Adrenal gland (tissue), 12 donors: ENCODE data around the gene PNPLA1. TPM values are rescaled to one million over a fixed set of nuclear protein-coding genes. Genes with fewer than 3 reads are reported as not detected.

Source experiments
- DNase-seq, 7 donors: peaks; one replicate each; pipeline ENCODE4 v3.0.0-alpha.2; 2019 to 2020
- H3K27ac ChIP-seq, 5 donors: fragments of 200-600 bp; sonication (generic) in 4 of 5; 1 replicate in 3 of 5; 2 replicates in 2 of 5; pipeline versions ENCODE4 v1.5.1 to v1.8.0; 2016 to 2020; ENCODE audit warnings: mild to moderate bottlenecking in 1 of 5
- H3K27me3 ChIP-seq: fragments of 200-600 bp; 2 replicates; pipeline ENCODE4 v1.8.0; 2021
- H3K36me3 ChIP-seq, 2 donors: fragments of 200-600 bp; replicated peaks in 1 of 2; 1 replicate in 1 of 2; 2 replicates in 1 of 2; pipeline versions ENCODE4 v1.5.1 to v1.8.0; 2018 to 2022
- H3K4me1 ChIP-seq, 2 donors: fragments of 200-600 bp; replicated peaks in 1 of 2; 1 replicate in 1 of 2; 2 replicates in 1 of 2; pipeline versions ENCODE4 v1.5.1 to v1.8.0; 2018 to 2021
- H3K4me3 ChIP-seq, 4 donors: fragments of 200-600 bp; sonication (generic) in 3 of 4; one replicate each; pipeline ENCODE4 v1.5.1; 2016 to 2018
- H3K9me3 ChIP-seq, 3 donors: fragments of 200-600 bp; sonication (generic) in 1 of 3; replicated peaks in 1 of 3; 1 replicate in 2 of 3; 2 replicates in 1 of 3; pipeline versions ENCODE4 v1.5.1 to v1.8.0; 2016 to 2021
- POLR2A ChIP-seq, 2 donors: fragments of 450-650 bp; IDR thresholded peaks; one replicate each; pipeline ENCODE4 v1.6.1; 2017; ENCODE audit warnings: antibody characterized with exemption in 2 of 2, mild to moderate bottlenecking in 2 of 2, moderate library complexity in 1 of 2
- WGBS, 4 donors: extraction: QIAGEN DNeasy Blood & Tissue Kit in 2 of 4; methylation state at CpG; one replicate each; pipeline versions ENCODE4 v1.1.5 to v1.1.7; 2013 to 2017; 5-methylcytosine and 5-hydroxymethylcytosine counted together
- intact Hi-C, 2 donors: fragments of 100-400 bp; cut with DNase I; formaldehyde crosslinking; loops; one replicate each; pipeline versions ENCODE4 v1.14.1 to v1.15.0; 2022 to 2023
- polyA plus RNA-seq, 3 donors: library from polyadenylated mRNA; stranded (reverse); fragments of 200-250 nt in 2 of 3; fragments of 350-450 nt in 1 of 3; fragmentation: Illumina TruSeq in 1 of 3; extraction: RNeasy Lipid Tissue Mini Kit (QIAGEN cat#74804) in 1 of 3; gene quantifications; one replicate each; pipeline ENCODE4 v1.2.3, GENCODE V29; 2013 to 2014
- total RNA-seq, 9 donors: library from RNA; depleted of rRNA in 4 of 9; stranded (reverse); fragments of >200 nt in 4 of 9; fragments of 120-200 nt in 1 of 9; fragmentation: NEBNext Ultra II Directional in 1 of 9; extraction: Animal tissue kit (Norgen Biotek cat#: 25700) in 1 of 9; gene quantifications; one replicate each; pipeline versions ENCODE4 v1.1.0 to v1.2.4, GENCODE V29; 2013 to 2023
- TF ChIP-seq, protein P1 (sequence below), 6 experiments: fragments of 450-650 bp in 4 of 6; fragments of 200-600 bp in 2 of 6; sonication (generic) in 1 of 6; IDR thresholded peaks; 1 replicate in 5 of 6; 2 replicates in 1 of 6; pipeline versions ENCODE4 v1.5.1 to v1.8.0; 2016 to 2021; ENCODE audit warnings: antibody characterized with exemption in 6 of 6, mild to moderate bottlenecking in 2 of 6, moderate library complexity in 1 of 6
- donor health status: healthy with polysubstance abuse.
- donor health status: Bipolar disorder and iron deficiency.
- donor health status: DM: yes; HTN: yes; CAD: no.
- donor health status: DM: no; HTN: no; CAD: no.
- donor health status: DM: no; HTN: no; CAD: no.
- donor health status: DM: yes; HTN: yes; CAD: no.

PNPLA1 gene
- total and polyA plus RNA-seq, 12 donors = 0.11 to 1.6 (median 0.29) TPM; not detected in 6

DNA sequence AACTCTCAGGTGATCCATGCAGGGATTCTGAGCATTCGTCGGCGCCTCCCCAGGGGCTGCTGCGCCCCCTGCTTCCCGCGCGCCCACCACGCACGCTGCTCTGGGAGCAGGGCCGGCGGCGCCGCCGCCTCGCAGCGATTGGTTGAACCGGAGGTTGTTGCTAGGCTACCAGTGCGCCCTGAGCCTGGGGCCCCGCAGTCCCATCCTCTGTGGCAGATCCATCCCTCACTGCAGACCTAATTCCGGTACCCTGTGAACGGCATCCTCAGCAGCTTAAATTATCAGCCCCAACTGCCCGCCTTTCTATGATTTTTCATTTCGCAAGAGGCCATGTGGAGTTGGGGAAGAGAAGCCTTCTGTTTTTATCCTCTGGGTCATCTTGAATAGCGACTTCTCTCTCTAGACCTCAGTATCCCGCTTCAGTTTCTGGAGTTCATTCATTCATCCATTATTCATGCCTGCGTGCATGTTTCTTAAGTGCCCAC lies 15.4 kb downstream of the PNPLA1 start:
- Histone ChIP-seq H3K36me3 (no peaks in the 10 kb centered on the region), H3K4me3 (no peak overlapping the region), H3K27me3 (no peaks in the 10 kb centered on the region), H3K9me3 (no peaks in the 10 kb centered on the region), H3K27ac (no peak overlapping the region), H3K4me1 (peaks cover under 1 to 6% of the 10 kb centered on the region in 2 donors)
- intact Hi-C loops = no loop called here
- no peak for TF ChIP-seq POLR2A (IDR thresholded peaks at IDR 0.05)
- TF ChIP-seq, protein P1, sequence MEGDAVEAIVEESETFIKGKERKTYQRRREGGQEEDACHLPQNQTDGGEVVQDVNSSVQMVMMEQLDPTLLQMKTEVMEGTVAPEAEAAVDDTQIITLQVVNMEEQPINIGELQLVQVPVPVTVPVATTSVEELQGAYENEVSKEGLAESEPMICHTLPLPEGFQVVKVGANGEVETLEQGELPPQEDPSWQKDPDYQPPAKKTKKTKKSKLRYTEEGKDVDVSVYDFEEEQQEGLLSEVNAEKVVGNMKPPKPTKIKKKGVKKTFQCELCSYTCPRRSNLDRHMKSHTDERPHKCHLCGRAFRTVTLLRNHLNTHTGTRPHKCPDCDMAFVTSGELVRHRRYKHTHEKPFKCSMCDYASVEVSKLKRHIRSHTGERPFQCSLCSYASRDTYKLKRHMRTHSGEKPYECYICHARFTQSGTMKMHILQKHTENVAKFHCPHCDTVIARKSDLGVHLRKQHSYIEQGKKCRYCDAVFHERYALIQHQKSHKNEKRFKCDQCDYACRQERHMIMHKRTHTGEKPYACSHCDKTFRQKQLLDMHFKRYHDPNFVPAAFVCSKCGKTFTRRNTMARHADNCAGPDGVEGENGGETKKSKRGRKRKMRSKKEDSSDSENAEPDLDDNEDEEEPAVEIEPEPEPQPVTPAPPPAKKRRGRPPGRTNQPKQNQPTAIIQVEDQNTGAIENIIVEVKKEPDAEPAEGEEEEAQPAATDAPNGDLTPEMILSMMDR (IDR thresholded peaks at IDR 0.05) = no peak
- 44 to 68% (median 58%) methylated on average over 8 to 26 of the region's 26 CpGs for WGBS, 4 donors
- no peak for DNase-seq

DNA sequence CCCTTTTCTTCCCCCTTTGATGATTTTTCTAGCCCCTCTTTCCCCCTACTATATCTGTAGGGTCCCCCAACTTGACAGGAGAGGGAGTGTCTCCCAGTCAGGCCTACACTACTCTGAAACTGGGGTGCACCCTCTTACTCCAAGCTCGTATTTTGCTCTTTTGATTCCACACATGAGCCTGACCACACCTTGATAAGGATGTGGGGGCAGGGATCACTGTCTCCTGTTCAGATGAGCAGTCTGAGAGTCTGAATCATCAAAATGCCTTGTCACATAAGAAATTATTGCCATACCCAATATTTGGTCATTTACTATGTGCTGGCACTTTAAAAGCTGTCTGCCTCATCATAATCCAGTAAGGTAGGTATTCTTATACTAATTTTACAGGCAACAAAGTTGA lies 15.9 kb downstream of the PNPLA1 start:
- Histone ChIP-seq H3K9me3 (no peaks in the 10 kb centered on the region), H3K4me1 (peaks cover 5 to 12% of the 10 kb centered on the region in 2 donors), H3K27ac (no peak overlapping the region), H3K4me3 (no peak overlapping the region), H3K27me3 (no peaks in the 10 kb centered on the region), H3K36me3 (no peaks in the 10 kb centered on the region)
- TF ChIP-seq POLR2A (IDR thresholded peaks at IDR 0.05) = no peak
- TF ChIP-seq, protein P1 (IDR thresholded peaks at IDR 0.05) = no peak
- DNase-seq = no peak
- intact Hi-C loops = no loop called here
- WGBS, 4 donors = 82 to 95% (median 86%) methylated on average over 1 of the region's 1 CpG

DNA sequence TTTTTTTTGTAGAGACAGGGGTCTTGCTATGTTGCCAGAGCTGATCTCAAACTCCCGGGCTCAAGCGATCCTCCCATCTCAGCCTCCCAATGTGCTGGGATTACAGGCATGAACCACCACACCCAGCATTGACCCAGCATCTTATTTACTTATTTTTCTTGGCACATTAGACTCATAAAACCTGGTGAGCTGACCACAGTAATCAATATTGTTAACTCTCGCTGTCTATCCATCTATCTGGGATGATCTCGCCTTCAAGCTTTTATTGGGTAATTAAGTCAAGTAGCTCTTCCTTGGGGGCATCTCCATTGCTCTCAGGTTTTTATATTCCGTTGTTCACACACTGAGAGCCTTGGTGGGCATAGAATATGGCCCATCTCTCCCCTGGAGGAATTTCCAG lies 17.0 kb downstream of the PNPLA1 start:
- Histone ChIP-seq H3K27me3 (no peaks in the 10 kb centered on the region), H3K9me3 (no peaks in the 10 kb centered on the region), H3K4me3 (no peak overlapping the region), H3K4me1 (peaks cover 9 to 16% of the 10 kb centered on the region in 2 donors), H3K27ac (no peak overlapping the region), H3K36me3 (no peaks in the 10 kb centered on the region)
- intact Hi-C loops = no loop called here
- 69 to 82% (median 74%) methylated on average over 5 of the region's 5 CpGs for WGBS, 4 donors
- TF ChIP-seq, protein P1 (IDR thresholded peaks at IDR 0.05) = no peak
- no peak for TF ChIP-seq POLR2A (IDR thresholded peaks at IDR 0.05)
- DNase-seq = no peak

DNA sequence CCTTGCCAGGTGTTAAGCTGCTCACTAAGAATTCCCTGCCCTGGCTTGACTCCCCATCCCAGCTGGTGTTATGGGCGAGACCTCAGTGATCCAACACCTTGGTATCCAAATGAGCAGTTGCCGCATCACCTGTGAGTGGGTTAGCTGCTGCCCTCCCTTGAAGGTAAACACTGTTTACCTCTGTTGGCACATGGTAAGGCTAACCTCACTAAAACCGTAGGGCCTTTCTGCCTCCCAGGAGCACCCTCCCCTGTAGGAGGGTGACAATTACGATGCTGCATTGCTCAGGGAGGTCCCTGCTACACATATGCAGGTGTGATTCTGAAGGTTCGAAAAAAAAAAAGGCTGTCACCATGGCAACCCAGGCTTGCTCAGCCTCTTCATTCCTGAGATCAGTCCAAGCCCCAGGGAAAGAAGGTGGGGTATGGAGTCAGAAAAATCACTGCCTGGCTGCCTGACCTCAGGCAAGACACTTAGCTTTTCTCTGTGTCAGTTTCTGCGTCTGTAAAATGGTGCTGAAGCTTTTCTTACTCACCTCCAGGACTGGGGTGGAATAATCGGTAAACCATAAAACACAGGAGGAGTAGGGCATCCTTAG lies 19.5 kb downstream of the PNPLA1 start:
- Histone ChIP-seq H3K4me3 (no peak overlapping the region), H3K27me3 (no peaks in the 10 kb centered on the region), H3K4me1 (peaks cover 9 to 16% of the 10 kb centered on the region in 2 donors), H3K36me3 (no peaks in the 10 kb centered on the region), H3K27ac (no peak overlapping the region), H3K9me3 (no peaks in the 10 kb centered on the region)
- TF ChIP-seq, protein P1 (IDR thresholded peaks at IDR 0.05) = no peak
- TF ChIP-seq POLR2A (IDR thresholded peaks at IDR 0.05) = no peak
- intact Hi-C loops = no loop called here
- DNase-seq = no peak
- 72 to 81% (median 79%) methylated on average over 7 of the region's 7 CpGs for WGBS, 4 donors
